HEK293T (cell line): Measurements from ENCODE around the gene CGRRF1.

Experiments used
- ARNT ChIP-seq: fragments of 450-650 bp; IDR thresholded peaks from 2 replicates; pipeline ENCODE4 v1.6.1; 2017; ENCODE audit warnings: mild to moderate bottlenecking
- BHLHE40 ChIP-seq: fragments of 450-650 bp; IDR thresholded peaks from 2 replicates; pipeline ENCODE4 v1.6.1; 2016; ENCODE audit warnings: mild to moderate bottlenecking, moderate library complexity, borderline replicate concordance
- CTBP1 ChIP-seq: fragments of 450-650 bp; IDR thresholded peaks from 2 replicates; pipeline ENCODE4 v1.6.1; 2016; ENCODE audit warnings: borderline replicate concordance
- ELF4 ChIP-seq: fragments of 450-650 bp; IDR thresholded peaks from 2 replicates; pipeline ENCODE4 v1.6.1; 2017; ENCODE audit warnings: antibody characterized with exemption
- FOXA1 ChIP-seq: fragments of 450-650 bp; IDR thresholded peaks from 2 replicates; pipeline ENCODE4 v1.6.1; 2016; ENCODE audit warnings: mild to moderate bottlenecking
- FOXK2 ChIP-seq: fragments of 450-650 bp; IDR thresholded peaks from 2 replicates; pipeline ENCODE4 v1.6.1; 2016; ENCODE audit warnings: mild to moderate bottlenecking
- FOXM1 ChIP-seq: fragments of 450-650 bp; IDR thresholded peaks from 2 replicates; pipeline ENCODE4 v1.6.1; 2017; ENCODE audit warnings: mild to moderate bottlenecking, borderline replicate concordance
- HDGF ChIP-seq: fragments of 450-650 bp; IDR thresholded peaks from 2 replicates; pipeline ENCODE4 v1.6.1; 2017; ENCODE audit warnings: antibody characterized with exemption, borderline replicate concordance
- L3MBTL2 ChIP-seq: fragments of 450-650 bp; conservative IDR thresholded peaks from 2 replicates; pipeline ENCODE4 v1.6.1; 2016; ENCODE audit warnings: mild to moderate bottlenecking
- LEF1 ChIP-seq: fragments of 450-650 bp; IDR thresholded peaks from 2 replicates; pipeline ENCODE4 v1.6.1; 2017; ENCODE audit warnings: mild to moderate bottlenecking, borderline replicate concordance
- NFRKB ChIP-seq: fragments of 450-650 bp; IDR thresholded peaks from 2 replicates; pipeline ENCODE4 v1.6.1; 2016; ENCODE audit warnings: mild to moderate bottlenecking, moderate library complexity
- SP1 ChIP-seq: fragments of 450-650 bp; IDR thresholded peaks from 2 replicates; pipeline ENCODE4 v1.6.1; 2017
- SUZ12 ChIP-seq: fragments of 450-650 bp; IDR thresholded peaks from 2 replicates; pipeline ENCODE4 v1.6.1; 2016; ENCODE audit warnings: mild to moderate bottlenecking
- TARDBP ChIP-seq: fragments of 450-650 bp; IDR thresholded peaks from 2 replicates; pipeline ENCODE4 v1.6.1; 2016

DNA sequence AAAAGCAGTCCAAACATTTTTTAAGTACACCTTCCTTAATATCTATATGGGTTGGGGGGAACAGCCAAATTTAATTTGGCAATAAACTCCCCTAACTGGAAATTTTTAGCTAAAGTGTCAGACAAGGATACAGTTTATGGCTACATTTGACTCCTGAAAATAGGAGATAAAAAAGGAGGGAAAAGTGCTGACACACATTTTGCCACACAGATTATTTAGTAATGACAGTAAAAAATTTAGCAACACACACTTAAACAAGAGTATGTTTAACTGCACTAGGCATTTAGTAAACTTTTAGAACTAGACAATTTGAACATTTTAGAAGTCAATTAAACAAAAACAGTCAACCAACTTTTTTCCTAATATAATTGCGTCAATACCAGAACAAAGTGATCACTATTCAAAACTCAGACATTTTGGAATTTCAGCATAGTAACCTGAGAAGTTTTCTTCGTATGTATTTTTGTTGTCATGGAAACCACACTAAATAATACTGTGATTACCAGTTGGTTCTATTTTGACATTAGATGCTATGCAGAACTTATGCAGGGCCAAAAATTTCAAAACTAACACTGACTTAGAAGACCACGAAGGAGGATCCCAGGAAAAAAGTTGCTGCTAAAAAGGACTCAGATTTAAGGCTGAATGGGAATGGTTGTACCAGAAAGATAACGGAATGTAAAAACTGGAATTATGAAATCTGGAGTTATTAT lies 34.4 kb upstream of the CGRRF1 start:
- TF ChIP-seq SP1 (no peak), ARNT (no peak), SUZ12 (no peak), TARDBP (no peak), FOXK2 (no peak), BHLHE40 (no peak), FOXA1 (no peak), HDGF (no peak), LEF1 (no peak), FOXM1 (no peak), CTBP1 (no peak), L3MBTL2 (no peak), ELF4 (no peak), NFRKB (no peak)
